ENCODE results near the gene KRT76. TPM values are rescaled to one million over a fixed set of nuclear protein-coding genes. Genes with fewer than 3 reads are reported as not detected.

The KRT76 gene
- total RNA-seq, 1 experiment from 2014 or later: not detected

GRCh38 chr12:52791271-52792184 is 14.4 kb upstream of the KRT76 start:
- intact Hi-C loops (cut with micrococcal nuclease): no loop called here
- ChIA-PET CTCF (no interaction called here), RAD21 (ENCODE audit: low non-redundant PET in 1 of 2, low total read pairs in 2 of 2, uncharacterized antibody in 2 of 2, unreplicated experiment in 2 of 2) (no interaction called here), POLR2A (no interaction called here)
- Histone ChIP-seq H3K4me1 (ENCODE audit: control insufficient read depth in 1 of 2, insufficient read depth in 2 of 2, low read length in 2 of 2) (peaks cover 0 to 9% of the 10 kb centered on the region in 2 experiments; a peak in 1 of 4 replicates), H3K79me2 (ENCODE audit: insufficient read depth, low read length) (no peaks in the 10 kb centered on the region), H4K20me1 (ENCODE audit: insufficient read depth) (no peaks in the 10 kb centered on the region), H3K4me2 (ENCODE audit: low read length) (no peak overlapping the region), H3K9me3 (ENCODE audit: control insufficient read depth in 1 of 2, insufficient read depth in 1 of 2, low read depth in 1 of 2, low read length in 2 of 2) (no peaks in the 10 kb centered on the region), H3K4me3 (replicated peaks in 1 of 2; ENCODE audit: low read depth in 1 of 2, low read length in 2 of 2) (no peak overlapping the region), H3K9ac (ENCODE audit: low read length) (no peak overlapping the region), H3K27me3 (ENCODE audit: insufficient read depth, low read length) (no peaks in the 10 kb centered on the region), H3K9me2 (ENCODE audit: insufficient read depth) (no peaks in the 10 kb centered on the region), H3K27ac (ENCODE audit: low read depth, low read length) (no peak overlapping the region), H3K36me3 (ENCODE audit: control insufficient read depth in 1 of 2, insufficient read depth in 2 of 2, low read length in 2 of 2) (no peaks in the 10 kb centered on the region), H2AFZ (ENCODE audit: low read depth, low read length, poor library complexity, severe bottlenecking) (no peak overlapping the region)
- no TSS peak for BruUV-seq (replicated peaks)
- no peak for TF ChIP-seq CTCF (IDR thresholded peaks at IDR 0.05 in 2 of 3, conservative IDR thresholded peaks at IDR 0.05 in 1 of 3; ENCODE audit: borderline replicate concordance in 1 of 3, insufficient read depth in 1 of 3, low read depth in 2 of 3, low read length in 2 of 3)
- TF ChIP-seq SP1 (IDR thresholded peaks at IDR 0.05; ENCODE audit: low read depth): no peak
- no peak for ATAC-seq
- no peak for DNase-seq (ENCODE audit: low read depth, low spot score)

DNA sequence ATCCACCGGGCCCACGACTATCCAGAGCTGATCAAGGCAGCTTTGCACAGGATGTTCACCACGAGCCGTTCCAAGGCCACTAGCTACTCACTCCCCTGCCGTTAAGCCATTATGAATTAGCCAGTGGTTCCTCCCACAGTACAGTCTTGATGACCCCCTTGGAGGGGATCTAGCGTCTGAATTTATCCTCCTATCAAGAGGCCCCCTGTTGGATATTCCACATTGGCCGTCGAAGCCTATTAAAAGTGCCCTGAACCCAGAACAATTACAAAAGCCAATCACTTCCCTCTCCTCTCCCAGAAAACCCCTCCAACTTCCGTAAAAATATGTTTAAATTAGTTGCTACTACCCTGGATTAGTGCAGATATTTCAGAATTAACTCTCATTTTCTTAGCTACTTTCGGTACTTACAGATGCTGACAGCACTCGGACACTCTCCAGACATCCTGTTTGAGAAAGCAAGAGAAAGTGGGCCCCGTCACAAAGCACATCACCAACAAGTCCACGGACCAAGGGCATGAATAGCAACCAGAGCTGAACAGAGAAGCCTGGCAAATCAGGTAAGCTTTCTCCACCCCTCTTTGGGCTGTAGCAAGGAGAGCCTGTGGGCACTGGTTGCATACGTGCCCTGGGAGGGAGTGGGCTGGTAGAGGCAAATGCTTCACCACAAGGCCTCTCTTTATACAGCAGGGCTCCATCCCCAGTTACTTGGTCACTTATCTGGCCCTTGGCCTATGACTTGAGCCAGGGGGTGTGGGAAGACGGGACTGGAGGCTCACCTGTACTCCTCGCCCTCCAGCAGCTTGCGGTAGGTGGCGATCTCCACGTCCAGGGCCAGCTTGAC is 13.5 kb upstream of the KRT76 start:
- no peaks in the 10 kb centered on the region for H3K36me3 ChIP-seq (ENCODE audit: control insufficient read depth in 1 of 2, insufficient read depth in 2 of 2, low read length in 2 of 2)
- no peaks in the 10 kb centered on the region for H3K9me3 ChIP-seq (ENCODE audit: control insufficient read depth in 1 of 2, insufficient read depth in 1 of 2, low read depth in 1 of 2, low read length in 2 of 2)
- ATAC-seq (no peak), DNase-seq (ENCODE audit: low read depth, low spot score) (no peak)
- no peak overlapping the region for H3K9ac ChIP-seq (ENCODE audit: low read length)
- H4K20me1 ChIP-seq (ENCODE audit: insufficient read depth): no peaks in the 10 kb centered on the region
- no peak overlapping the region for H3K4me2 ChIP-seq (ENCODE audit: low read length)
- RAD21 ChIA-PET (ENCODE audit: low non-redundant PET in 1 of 2, low total read pairs in 2 of 2, uncharacterized antibody in 2 of 2, unreplicated experiment in 2 of 2): no interaction called here
- no peak overlapping the region for H3K4me3 ChIP-seq (replicated peaks in 1 of 2; ENCODE audit: low read depth in 1 of 2, low read length in 2 of 2)
- no peak overlapping the region for H3K27ac ChIP-seq (ENCODE audit: low read depth, low read length)
- H2AFZ ChIP-seq (ENCODE audit: low read depth, low read length, poor library complexity, severe bottlenecking): no peak overlapping the region
- no peaks in the 10 kb centered on the region for H3K79me2 ChIP-seq (ENCODE audit: insufficient read depth, low read length)
- no peaks in the 10 kb centered on the region for H3K9me2 ChIP-seq (ENCODE audit: insufficient read depth)
- CTCF ChIA-PET: no interaction called here
- peaks cover 0 to 9% of the 10 kb centered on the region in 2 experiments; a peak in 1 of 4 replicates for H3K4me1 ChIP-seq (ENCODE audit: control insufficient read depth in 1 of 2, insufficient read depth in 2 of 2, low read length in 2 of 2)
- TF ChIP-seq ZNF274 (IDR thresholded peaks at IDR 0.05; ENCODE audit: low read depth, low read length) (no peak), EZH2 (IDR thresholded peaks at IDR 0.05) (no peak)
- intact Hi-C loops (cut with micrococcal nuclease): no loop called here
- BruUV-seq (replicated peaks): no TSS peak
- H3K27me3 ChIP-seq (ENCODE audit: insufficient read depth, low read length): no peaks in the 10 kb centered on the region
- POLR2A ChIA-PET: no interaction called here
